K562 (cell line): Measurements from ENCODE around the gene CACNA2D2. TPM values are rescaled to one million over a fixed set of nuclear protein-coding genes. Genes with fewer than 3 reads are reported as not detected.

ENCODE experiments used
- ATAC-seq: fragments of 200-7000 bp; cut with Tn5 transposase; 3 replicates; pipeline ENCODE4 v1.9.1; 2020; ENCODE audit warnings: moderate library complexity
- BruUV-seq: library from RNA; stranded (reverse); fragments of 400-500 nt; replicated peaks from 2 replicates; lab custom pipeline; 2021; lab: Mats Ljungman, UMichigan
- CTCF ChIA-PET: fragments of 300-600 bp; formaldehyde crosslinking; extraction: SDS; loops from one replicate; lab custom pipeline; 2021; ENCODE audit warnings: low intra/inter-chr PET ratio; lab: Yijun Ruan, JAX
- POLR2A ChIA-PET: fragments of 300-600, 350-650 bp; sonication (Branson Sonifier 250); formaldehyde crosslinking; extraction: SDS; loops from one replicate; lab custom pipeline; 2021; ENCODE audit warnings: antibody characterized with exemption, inconsistent platforms; lab: Yijun Ruan, JAX
- DNase-seq, 4 experiments: peaks; one replicate each; pipeline versions ENCODE4 v3.0.0 to v3.0.0-alpha.2; 2011 to 2018; ENCODE audit warnings: low spot score in 3 of 4, mixed read lengths in 3 of 4; ENCODE audit errors: extremely low read depth in 1 of 4
- FAIRE-seq: peaks from 2 replicates; lab custom pipeline; 2011; peaks lifted over from hg19 to GRCh38; lab: Jason Lieb, UNC
- H2AFZ ChIP-seq: 2 replicates; pipeline ENCODE4 v1.6.0; 2011; ENCODE audit warnings: low read depth, low read length, control low read depth, inconsistent platforms
- H3K27ac ChIP-seq: fragments of 200-600 bp; 3 replicates; pipeline ENCODE4 v1.8.0; 2011; ENCODE audit warnings: low read depth, mild to moderate bottlenecking, control low read depth, inconsistent platforms, low read length, moderate library complexity, mixed read lengths; ENCODE audit errors: extremely low read depth
- H3K27me3 ChIP-seq, 2 experiments: fragments of 300-600 bp in 1 of 2; 2 replicates in 1 of 2; 3 replicates in 1 of 2; pipeline versions ENCODE4 v1.6.0 to v1.8.0; 2011; ENCODE audit warnings: inconsistent platforms in 2 of 2, low read length in 2 of 2, mild to moderate bottlenecking in 1 of 2, mixed read lengths in 1 of 2, moderate library complexity in 1 of 2; ENCODE audit not compliant: control insufficient read depth in 2 of 2, insufficient read depth in 2 of 2
- H3K36me3 ChIP-seq: fragments of 300-600 bp; 3 replicates; pipeline ENCODE4 v1.8.0; 2011; ENCODE audit warnings: mild to moderate bottlenecking, low read length, inconsistent platforms; ENCODE audit not compliant: control insufficient read depth, insufficient read depth
- H3K4me1 ChIP-seq, 2 experiments: fragments of 200-600 bp in 1 of 2; replicated peaks in 1 of 2; 2 replicates in 1 of 2; 3 replicates in 1 of 2; pipeline versions ENCODE4 v1.5.1 to v1.8.0; 2011; ENCODE audit warnings: inconsistent platforms in 2 of 2, low read length in 2 of 2, mild to moderate bottlenecking in 1 of 2, mixed read lengths in 1 of 2, moderate library complexity in 1 of 2; ENCODE audit not compliant: control insufficient read depth in 2 of 2, insufficient read depth in 2 of 2
- H3K4me2 ChIP-seq: 2 replicates; pipeline ENCODE4 v1.6.1; 2011; ENCODE audit warnings: low read length, control low read depth, inconsistent platforms, mixed read lengths; ENCODE audit not compliant: insufficient read depth
- H3K4me3 ChIP-seq: fragments of 200-600 bp; sonication (generic), shearing (Covaris generic); 2 replicates; pipeline ENCODE4 v1.5.1; 2016; ENCODE audit warnings: control low read depth, inconsistent platforms
- H3K79me2 ChIP-seq: fragments of 200-600 bp; 3 replicates; pipeline ENCODE4 v1.8.0; 2011; ENCODE audit warnings: low read length, inconsistent platforms; ENCODE audit not compliant: control insufficient read depth, insufficient read depth
- H3K9ac ChIP-seq, 2 experiments: 2 replicates each; pipeline versions ENCODE4 v1.6.0 to v1.6.1; 2011; ENCODE audit warnings: low read depth in 2 of 2, low read length in 2 of 2, control low read depth in 1 of 2, inconsistent platforms in 1 of 2, mild to moderate bottlenecking in 1 of 2, mixed read lengths in 1 of 2; ENCODE audit not compliant: insufficient read depth in 1 of 2
- H3K9me1 ChIP-seq: one replicate; pipeline ENCODE4 v1.6.0; 2011; ENCODE audit warnings: inconsistent platforms, mild to moderate bottlenecking, low read length, moderate library complexity; ENCODE audit not compliant: control insufficient read depth, insufficient read depth
- H3K9me3 ChIP-seq: replicated peaks from 2 replicates; pipeline ENCODE4 v1.5.1; 2011; ENCODE audit warnings: low read depth, low read length, inconsistent platforms; ENCODE audit not compliant: control insufficient read depth, insufficient read depth
- H4K20me1 ChIP-seq: replicated peaks from 2 replicates; pipeline ENCODE4 v1.6.1; 2011; ENCODE audit warnings: low read length, inconsistent platforms, mixed read lengths; ENCODE audit not compliant: control insufficient read depth, insufficient read depth
- E2F6 ChIP-seq, 2 experiments: IDR thresholded peaks; 2 replicates each; pipeline ENCODE4 v1.6.1; 2011; ENCODE audit warnings: borderline replicate concordance in 1 of 2, control low read depth in 1 of 2, low read depth in 1 of 2, low read length in 1 of 2, mild to moderate bottlenecking in 1 of 2, mixed read lengths in 1 of 2, moderate library complexity in 1 of 2; ENCODE audit not compliant: insufficient read depth in 1 of 2, insufficient read length in 1 of 2, poor library complexity in 1 of 2, severe bottlenecking in 1 of 2; ENCODE audit errors: extremely low read depth in 1 of 2
- ELF1 ChIP-seq: fragments of 200-800 bp; sonication (Bioruptor generic); IDR thresholded peaks from 2 replicates; pipeline ENCODE4 v1.6.1; 2016; ENCODE audit warnings: missing genetic modification characterization, missing compliant biosample characterization
- HNRNPL ChIP-seq: fragments of 200-400 bp; formaldehyde crosslinking; IDR thresholded peaks from 2 replicates; pipeline ENCODE4 v1.6.1; 2017; ENCODE audit warnings: low read depth, mild to moderate bottlenecking, low read length
- KLF6 ChIP-seq: fragments of 250-450 bp; sonication (Bioruptor Pico); IDR thresholded peaks from 2 replicates; pipeline ENCODE4 v1.4.0; 2020; ENCODE audit warnings: mild to moderate bottlenecking, moderate library complexity, borderline replicate concordance
- MBD1 ChIP-seq: fragments of 250-450 bp; sonication (Bioruptor Pico); IDR thresholded peaks from 2 replicates; pipeline ENCODE4 v1.8.0; 2022; ENCODE audit warnings: inconsistent platforms
- NR4A1 ChIP-seq, 2 experiments: fragments of 250-450 bp in 1 of 2; fragments of 450-650 bp in 1 of 2; sonication (Bioruptor Pico) in 1 of 2; IDR thresholded peaks; 2 replicates each; pipeline versions ENCODE4 v1.4.0 to v1.6.1; 2016 to 2020; ENCODE audit warnings: mild to moderate bottlenecking in 2 of 2, missing compliant biosample characterization in 1 of 2, missing genetic modification characterization in 1 of 2, moderate library complexity in 1 of 2
- POLR2G ChIP-seq: fragments of 200-400 bp; formaldehyde crosslinking; IDR thresholded peaks from 2 replicates; pipeline ENCODE4 v1.6.1; 2017; ENCODE audit warnings: low read depth, mild to moderate bottlenecking, antibody characterized with exemption, low read length, moderate library complexity
- PYGO2 ChIP-seq: fragments of 450-650 bp; IDR thresholded peaks from 2 replicates; pipeline ENCODE4 v1.6.1; 2016; ENCODE audit warnings: mild to moderate bottlenecking, missing genetic modification characterization, moderate library complexity, missing compliant biosample characterization
- SMARCA5 ChIP-seq: fragments of 450-650 bp; IDR thresholded peaks from 2 replicates; pipeline ENCODE4 v1.6.1; 2016
- TOE1 ChIP-seq, 2 experiments: fragments of 450-650 bp in 1 of 2; sonication (generic) in 1 of 2; formaldehyde crosslinking in 1 of 2; IDR thresholded peaks; 2 replicates each; pipeline versions ENCODE4 v1.7.1 to v1.8.0; 2016 to 2022; ENCODE audit warnings: borderline replicate concordance in 2 of 2, mild to moderate bottlenecking in 2 of 2, antibody characterized with exemption in 1 of 2, inconsistent platforms in 1 of 2, low read depth in 1 of 2, missing genetic modification reagents in 1 of 2, moderate library complexity in 1 of 2
- ZBTB34 ChIP-seq: fragments of 250-450 bp; sonication (Bioruptor Pico); IDR thresholded peaks from 2 replicates; pipeline ENCODE4 v1.8.0; 2021; ENCODE audit warnings: mild to moderate bottlenecking, moderate library complexity
- ZNF143 ChIP-seq: sonication (generic); formaldehyde crosslinking; IDR thresholded peaks from 2 replicates; pipeline ENCODE4 v1.9.0; 2022; ENCODE audit warnings: mild to moderate bottlenecking, missing genetic modification reagents
- ZNF197 ChIP-seq: fragments of 200-800 bp; sonication (Bioruptor generic); IDR thresholded peaks from 2 replicates; pipeline ENCODE4 v1.6.1; 2016; ENCODE audit warnings: low read depth, missing genetic modification characterization, missing compliant biosample characterization
- ZNF41 ChIP-seq: fragments of 250-450 bp; sonication (Bioruptor Pico); conservative IDR thresholded peaks from 2 replicates; pipeline ENCODE4 v1.4.0; 2020; ENCODE audit warnings: mild to moderate bottlenecking
- ZNF583 ChIP-seq: fragments of 250-450 bp; sonication (Bioruptor Pico); IDR thresholded peaks from 2 replicates; pipeline ENCODE4 v1.4.0; 2020
- ZNF75A ChIP-seq: fragments of 450-650 bp; formaldehyde crosslinking; IDR thresholded peaks from 2 replicates; pipeline ENCODE4 v1.4.0; 2020; ENCODE audit warnings: mild to moderate bottlenecking
- WGBS: fragments of 100-300 bp; shearing (Covaris generic); methylation state at CpG from one replicate; pipeline ENCODE4 v1.1.6; 2016; ENCODE audit warnings: low coverage, mixed read lengths; ENCODE audit not compliant: insufficient coverage; ENCODE audit errors: missing lambda C conversion rate; 5-methylcytosine and 5-hydroxymethylcytosine counted together
- in situ Hi-C: fragments of 300-500 bp; cut with MboI; formaldehyde crosslinking; loops from 4 replicates; pipeline ENCODE4 v1.15.0; 2018; ENCODE audit warnings: inconsistent platforms, mixed read lengths
- intact Hi-C: fragments of 100-400 bp; cut with micrococcal nuclease; formaldehyde crosslinking; loops from 2 replicates; pipeline ENCODE4 v1.14.2; 2022
- polyA plus RNA-seq, 8 experiments: library from polyadenylated mRNA; depleted of rRNA in 4 of 8; stranded (reverse) in 5 of 8; unstranded in 3 of 8; fragments of >200 nt; fragmentation: Nextera tagmentation in 2 of 8; fragmentation: Illumina TruSeq in 1 of 8; extraction: Ambion mirVana in 2 of 8; extraction: Trizol in 1 of 8; gene quantifications; 2 replicates each; pipeline versions ENCODE4 v1.2.1 to v1.2.3, GENCODE V29; 2011 to 2014; ENCODE audit warnings: inconsistent platforms in 1 of 8, missing spikeins in 1 of 8
- total RNA-seq, 7 experiments: library from RNA; depleted of rRNA in 6 of 7; stranded (reverse); fragments of >200 nt in 6 of 7; fragmentation: Illumina TruSeq in 2 of 7; extraction: Trizol in 2 of 7; gene quantifications; 2 replicates each; pipeline versions ENCODE4 v1.2.1 to v1.2.3, GENCODE V29; 2011 to 2021; ENCODE audit warnings: low replicate concordance in 1 of 7
- TF ChIP-seq, protein P1 (sequence below): fragments of 250-450 bp; sonication (Bioruptor Pico); IDR thresholded peaks from 2 replicates; pipeline ENCODE4 v1.5.0; 2021

Gene CACNA2D2
- total and polyA plus RNA-seq, 9 of the 15 experiments (the other 6 are each of a cell fraction or from before 2014, with no cell fraction given) = 0.11 to 0.58 (median 0.36) TPM; not detected in 2

DNA sequence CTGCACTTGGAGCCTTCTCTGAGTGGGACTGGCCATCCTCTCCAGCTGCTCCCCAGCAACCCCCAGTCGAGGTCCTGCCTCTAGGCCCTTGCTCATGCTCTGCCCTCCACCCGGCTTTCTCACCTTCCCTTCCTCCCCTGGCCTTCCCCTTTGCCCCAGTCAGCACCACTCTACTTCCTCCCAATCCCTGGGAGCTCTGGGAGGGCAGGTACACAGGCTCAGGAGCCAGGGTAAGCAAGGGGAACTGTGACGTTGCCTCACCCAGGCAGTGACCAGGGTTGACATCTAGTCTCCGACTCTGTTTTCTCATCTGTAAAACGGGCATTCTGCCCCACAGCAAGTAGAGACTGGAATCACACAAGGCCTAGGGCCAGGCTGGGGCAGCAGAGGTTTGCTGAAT lies 77.5 kb downstream of the CACNA2D2 start:
- CTCF ChIA-PET = no interaction called here
- intact Hi-C loops (no loop called here), in situ Hi-C loops (no loop called here)
- Histone ChIP-seq H3K27ac (no peak overlapping the region), H2AFZ (no peak overlapping the region), H3K9me1 (no peaks in the 10 kb centered on the region), H3K36me3 (no peaks in the 10 kb centered on the region), H3K9me3 (no peaks in the 10 kb centered on the region), H3K79me2 (no peaks in the 10 kb centered on the region), H4K20me1 (peaks cover 5% of the 10 kb centered on the region; the same call in 1 of the 2 replicates), H3K9ac (no peak overlapping the region), H3K27me3 (peaks cover 0 to 26% of the 10 kb centered on the region in 2 experiments; a peak in 2 of 5 replicates), H3K4me2 (no peak overlapping the region), H3K4me1 (no peaks in the 10 kb centered on the region; a peak in 1 of 5 replicates), H3K4me3 (no peak overlapping the region)
- WGBS = 0% methylated on average over 4 of the region's 5 CpGs
- BruUV-seq = no TSS peak
- DNase-seq (no peak), ATAC-seq (no peak), FAIRE-seq (no peak)
- POLR2A ChIA-PET = no interaction called here
- TF ChIP-seq PYGO2 (no peak), SMARCA5 (no peak), E2F6 (IDR thresholded peaks at IDR 0.05; ENCODE audit: borderline replicate concordance in 1 of 2, extremely low read depth in 1 of 2, insufficient read depth in 1 of 2, insufficient read length in 1 of 2, low read depth in 1 of 2, low read length in 1 of 2, poor library complexity in 1 of 2, severe bottlenecking in 1 of 2) (no peak), HNRNPL (no peak), ZNF197 (CRISPR knock-in tag) (no peak), KLF6 (CRISPR knock-in tag) (no peak), ZNF143 (no peak), MBD1 (no peak), ZBTB34 (CRISPR knock-in tag) (no peak), ZNF41 (no peak), ZNF75A (no peak), NR4A1 (CRISPR knock-in tag; IDR thresholded peaks at IDR 0.05) (no peak), NR4A1 (tag; IDR thresholded peaks at IDR 0.05) (no peak), ZNF583 (no peak), POLR2G (no peak), ELF1 (no peak), TOE1 (IDR thresholded peaks at IDR 0.05; ENCODE audit: borderline replicate concordance) (no peak), TOE1 (CRISPR knock-in tag; IDR thresholded peaks at IDR 0.05; ENCODE audit: borderline replicate concordance, low read depth) (no peak)
- TF ChIP-seq, protein P1, sequence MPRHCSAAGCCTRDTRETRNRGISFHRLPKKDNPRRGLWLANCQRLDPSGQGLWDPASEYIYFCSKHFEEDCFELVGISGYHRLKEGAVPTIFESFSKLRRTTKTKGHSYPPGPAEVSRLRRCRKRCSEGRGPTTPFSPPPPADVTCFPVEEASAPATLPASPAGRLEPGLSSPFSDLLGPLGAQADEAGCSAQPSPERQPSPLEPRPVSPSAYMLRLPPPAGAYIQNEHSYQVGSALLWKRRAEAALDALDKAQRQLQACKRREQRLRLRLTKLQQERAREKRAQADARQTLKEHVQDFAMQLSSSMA = no peak
